ENCODE data around the gene USP5. TPM values are rescaled to one million over a fixed set of nuclear protein-coding genes. Genes with fewer than 3 reads are reported as not detected.

The USP5 gene
- total RNA-seq, 4 donors from 2014 or later = 41.0 to 94.1 (median 47.1) TPM

DNA sequence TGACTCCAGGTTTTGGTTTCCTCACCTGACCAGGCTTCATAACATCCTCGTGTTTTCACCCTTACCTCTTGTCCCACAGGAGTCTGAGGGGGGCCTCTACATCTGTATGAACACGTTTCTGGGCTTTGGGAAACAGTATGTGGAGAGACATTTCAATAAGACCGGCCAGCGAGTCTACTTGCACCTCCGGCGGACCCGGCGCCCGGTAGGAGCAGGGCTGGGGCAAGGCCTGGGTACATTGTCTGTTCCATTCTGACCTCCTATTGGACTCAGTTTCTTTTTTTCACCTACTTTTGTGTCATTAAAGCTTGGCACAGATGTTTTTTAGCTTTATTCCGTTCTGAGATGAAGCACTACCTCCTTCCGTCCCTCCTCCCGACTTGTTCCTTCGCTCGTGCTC, 3.4 kb downstream of the USP5 start:
- DNase-seq = no peak
- TF ChIP-seq, protein P1, sequence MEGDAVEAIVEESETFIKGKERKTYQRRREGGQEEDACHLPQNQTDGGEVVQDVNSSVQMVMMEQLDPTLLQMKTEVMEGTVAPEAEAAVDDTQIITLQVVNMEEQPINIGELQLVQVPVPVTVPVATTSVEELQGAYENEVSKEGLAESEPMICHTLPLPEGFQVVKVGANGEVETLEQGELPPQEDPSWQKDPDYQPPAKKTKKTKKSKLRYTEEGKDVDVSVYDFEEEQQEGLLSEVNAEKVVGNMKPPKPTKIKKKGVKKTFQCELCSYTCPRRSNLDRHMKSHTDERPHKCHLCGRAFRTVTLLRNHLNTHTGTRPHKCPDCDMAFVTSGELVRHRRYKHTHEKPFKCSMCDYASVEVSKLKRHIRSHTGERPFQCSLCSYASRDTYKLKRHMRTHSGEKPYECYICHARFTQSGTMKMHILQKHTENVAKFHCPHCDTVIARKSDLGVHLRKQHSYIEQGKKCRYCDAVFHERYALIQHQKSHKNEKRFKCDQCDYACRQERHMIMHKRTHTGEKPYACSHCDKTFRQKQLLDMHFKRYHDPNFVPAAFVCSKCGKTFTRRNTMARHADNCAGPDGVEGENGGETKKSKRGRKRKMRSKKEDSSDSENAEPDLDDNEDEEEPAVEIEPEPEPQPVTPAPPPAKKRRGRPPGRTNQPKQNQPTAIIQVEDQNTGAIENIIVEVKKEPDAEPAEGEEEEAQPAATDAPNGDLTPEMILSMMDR (IDR thresholded peaks at IDR 0.05) = no peak
- TF ChIP-seq POLR2A (IDR thresholded peaks at IDR 0.05) = no peak
- H3K27me3 ChIP-seq = no peaks in the 10 kb centered on the region
- no peak overlapping the region for H3K4me3 ChIP-seq
- H3K4me1 ChIP-seq = peaks cover 0 to 14% (median 7%) of the 10 kb centered on the region in 4 donors
- no peaks in the 10 kb centered on the region for H3K9me3 ChIP-seq
- H3K27ac ChIP-seq = no peak overlapping the region
- peaks cover 0 to 50% (median 0%) of the 10 kb centered on the region in 3 donors for H3K36me3 ChIP-seq

DNA sequence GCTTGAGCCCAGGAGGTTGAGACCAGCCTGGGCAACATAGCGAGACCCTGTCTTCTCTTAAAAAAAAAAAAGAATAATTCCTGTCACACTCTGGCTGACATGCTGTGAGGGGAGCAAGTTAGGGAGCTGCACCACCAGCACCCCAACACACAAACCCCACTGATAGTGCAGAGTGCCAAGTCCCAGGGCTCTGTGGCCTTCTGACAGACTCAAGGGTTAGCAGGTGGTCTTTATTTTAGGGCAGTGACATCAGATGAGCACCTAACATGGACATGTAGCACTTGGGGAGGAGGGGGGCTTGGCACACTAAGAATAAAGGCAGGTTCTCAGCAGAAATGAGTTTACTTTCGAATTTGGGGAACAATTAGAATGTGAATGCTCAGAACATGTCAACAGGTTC, 6.8 kb downstream of the USP5 start:
- no peak overlapping the region for H3K27ac ChIP-seq
- H3K27me3 ChIP-seq = no peaks in the 10 kb centered on the region
- H3K4me1 ChIP-seq = no peaks in the 10 kb centered on the region
- DNase-seq = no peak
- H3K36me3 ChIP-seq = peaks cover 0 to 83% (median 0%) of the 10 kb centered on the region in 3 donors
- no peaks in the 10 kb centered on the region for H3K9me3 ChIP-seq
- no peak overlapping the region for H3K4me3 ChIP-seq
- TF ChIP-seq POLR2A (IDR thresholded peaks at IDR 0.05) = no peak
- TF ChIP-seq, protein P1 (IDR thresholded peaks at IDR 0.05) = no peak

DNA sequence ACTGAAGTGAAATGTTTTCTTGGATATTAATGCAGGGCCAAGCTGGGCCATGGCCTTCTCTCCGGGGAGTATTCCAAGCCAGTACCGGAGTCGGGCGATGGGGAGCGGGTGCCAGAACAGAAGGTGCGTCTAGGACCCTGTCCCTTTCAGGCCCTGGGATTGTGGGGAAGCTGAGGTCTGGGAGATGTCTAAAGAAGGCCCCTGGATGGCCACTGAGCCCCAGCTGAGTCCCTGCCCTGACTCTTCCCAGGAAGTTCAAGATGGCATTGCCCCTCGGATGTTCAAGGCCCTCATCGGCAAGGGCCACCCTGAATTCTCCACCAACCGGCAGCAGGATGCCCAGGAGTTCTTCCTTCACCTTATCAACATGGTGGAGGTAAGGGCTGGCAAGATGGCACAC, 8.2 kb downstream of the USP5 start:
- no peaks in the 10 kb centered on the region for H3K27me3 ChIP-seq
- no peak overlapping the region for H3K27ac ChIP-seq
- H3K4me1 ChIP-seq = no peaks in the 10 kb centered on the region
- no peaks in the 10 kb centered on the region for H3K9me3 ChIP-seq
- peaks cover 0 to 95% (median 0%) of the 10 kb centered on the region in 3 donors for H3K36me3 ChIP-seq
- DNase-seq = no peak
- H3K4me3 ChIP-seq = no peak overlapping the region
- no peak for TF ChIP-seq POLR2A (IDR thresholded peaks at IDR 0.05)
- TF ChIP-seq, protein P1 (IDR thresholded peaks at IDR 0.05) = no peak

DNA sequence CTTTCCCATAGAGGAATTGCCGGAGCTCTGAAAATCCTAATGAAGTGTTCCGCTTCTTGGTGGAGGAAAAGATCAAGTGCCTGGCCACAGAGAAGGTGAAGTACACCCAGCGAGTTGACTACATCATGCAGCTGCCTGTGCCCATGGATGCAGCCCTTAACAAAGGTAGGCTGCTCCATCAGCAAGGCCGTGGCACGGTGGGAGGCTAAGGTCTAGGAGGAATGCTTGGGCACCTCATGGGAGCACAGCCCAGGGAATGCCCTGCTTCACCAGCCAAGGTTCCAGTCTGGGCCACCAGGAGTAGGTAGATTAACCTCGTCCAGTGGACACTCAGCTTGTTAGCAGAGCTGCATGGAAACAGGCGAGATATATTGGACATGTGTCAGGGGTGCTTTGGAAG, 9.0 kb downstream of the USP5 start:
- DNase-seq = no peak

DNA sequence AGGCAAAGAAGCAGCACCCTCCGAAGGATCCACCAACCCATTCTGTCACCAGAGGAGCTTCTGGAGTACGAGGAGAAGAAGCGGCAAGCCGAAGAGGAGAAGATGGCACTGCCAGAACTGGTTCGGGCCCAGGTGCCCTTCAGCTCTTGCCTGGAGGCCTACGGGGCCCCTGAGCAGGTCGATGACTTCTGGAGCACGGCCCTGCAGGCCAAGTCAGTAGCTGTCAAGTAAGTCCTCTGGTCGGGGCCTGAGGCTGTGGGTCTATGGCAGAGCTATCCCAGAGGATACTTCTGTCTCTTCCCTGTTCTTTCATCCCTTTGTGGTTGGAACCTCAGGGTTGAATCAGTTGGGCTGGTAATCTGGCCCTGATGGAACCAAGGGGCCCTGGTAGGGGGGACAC, 9.4 kb downstream of the USP5 start:
- Histone ChIP-seq H3K9me3 (no peaks in the 10 kb centered on the region), H3K27me3 (no peaks in the 10 kb centered on the region), H3K36me3 (peaks cover 0 to 95% (median 0%) of the 10 kb centered on the region in 3 donors), H3K4me3 (no peak overlapping the region), H3K4me1 (no peaks in the 10 kb centered on the region), H3K27ac (no peak overlapping the region)
- TF ChIP-seq POLR2A (IDR thresholded peaks at IDR 0.05) = no peak
- no peak for DNase-seq

More for the DNA sequence above, 9.0 kb downstream of the USP5 start:
- TF ChIP-seq POLR2A (IDR thresholded peaks at IDR 0.05) = no peak
- TF ChIP-seq, protein P1 (IDR thresholded peaks at IDR 0.05) = no peak
- H3K4me3 ChIP-seq = no peak overlapping the region
- no peak overlapping the region for H3K27ac ChIP-seq
- no peaks in the 10 kb centered on the region for H3K4me1 ChIP-seq
- H3K36me3 ChIP-seq = peaks cover 0 to 97% (median 0%) of the 10 kb centered on the region in 3 donors
- H3K27me3 ChIP-seq = no peaks in the 10 kb centered on the region
- H3K9me3 ChIP-seq = no peaks in the 10 kb centered on the region

DNA sequence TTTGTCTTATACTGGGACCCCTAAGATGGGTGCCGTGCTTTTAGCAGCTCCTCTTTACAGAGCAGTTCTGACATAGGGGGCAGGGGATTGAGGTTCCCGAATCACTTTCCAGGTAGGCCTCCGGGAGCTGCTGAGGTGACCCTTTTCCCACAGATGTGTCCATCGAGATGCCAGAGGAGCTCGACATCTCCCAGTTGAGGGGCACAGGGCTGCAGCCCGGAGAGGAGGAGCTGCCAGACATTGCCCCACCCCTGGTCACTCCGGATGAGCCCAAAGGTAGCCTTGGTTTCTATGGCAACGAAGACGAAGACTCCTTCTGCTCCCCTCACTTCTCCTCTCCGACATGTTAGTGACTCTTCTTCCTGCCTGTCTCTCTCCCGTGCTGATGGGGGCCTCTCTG, 11.1 kb downstream of the USP5 start:
- Histone ChIP-seq H3K4me3 (no peak overlapping the region), H3K36me3 (peaks cover 0 to 78% (median 0%) of the 10 kb centered on the region in 3 donors), H3K9me3 (no peaks in the 10 kb centered on the region), H3K27me3 (no peaks in the 10 kb centered on the region), H3K27ac (no peak overlapping the region), H3K4me1 (peaks cover 0 to 6% (median 0%) of the 10 kb centered on the region in 4 donors)
- TF ChIP-seq POLR2A (IDR thresholded peaks at IDR 0.05) = no peak
- TF ChIP-seq, protein P1 (IDR thresholded peaks at IDR 0.05) = no peak
- no peak for DNase-seq

Measured in Peyer's patch (tissue), 4 donors.